Measurements from ENCODE around the gene CEP192. TPM values are rescaled to one million over a fixed set of nuclear protein-coding genes. Genes with fewer than 3 reads are reported as not detected.
A peak's percentile ranks its signal among the peaks of the same experiment; 100 is the strongest.

Gene CEP192
- 10 to 100 TPM; 41.3 to 47.9 (median 43.4) TPM for total RNA-seq
- 83.7 TPM for total RNA-seq (2013)

- Histone ChIP-seq H3K27me3 (ENCODE audit: control insufficient read depth, insufficient read depth, low read length) (no peaks in the 10 kb centered on the region), H3K9me3 (ENCODE audit: control insufficient read depth, insufficient read depth, low read length) (no peaks in the 10 kb centered on the region), H3K27ac (ENCODE audit: low read length) (peak within 1 kb of the TSS; percentile 82), H3K36me3 (ENCODE audit: control insufficient read depth, insufficient read depth, low read length) (peaks cover 2% of the 10 kb centered on the region), H3K4me1 (ENCODE audit: control insufficient read depth, insufficient read depth, low read length) (peaks cover 21% of the 10 kb centered on the region), H3K4me3 (ENCODE audit: low read length) (peak within 1 kb of the TSS; percentile 56)
- WGBS (ENCODE audit: insufficient coverage), result under 1% methylated on average over 73 of the region's 73 CpGs
- no peaks in the 10 kb centered on the region for H3K9me3 Mint-ChIP-seq
- H3K4me1 Mint-ChIP-seq, result peaks cover 37 to 39% of the 10 kb centered on the region in 2 donors
- peaks cover 0 to 3% of the 10 kb centered on the region in 2 donors for H3K27me3 Mint-ChIP-seq (ENCODE audit: low read depth in 2 of 2)
- DNase-seq, result peak; percentile 95 to 99
- intact Hi-C loops (cut with micrococcal nuclease), result loop anchor here (2.0 to 5.0 kb wide), 4 partner anchors 70 to 736 kb away; partner anchors contain the start of genes FAM210A, PTPN2 and RNMT
- ATAC-seq, result peak; percentile 92 to 96 (median 94)
- no peaks in the 10 kb centered on the region for H3K36me3 Mint-ChIP-seq
- peak; percentile 22 for TF ChIP-seq CTCF (IDR thresholded peaks at IDR 0.05)
- peak within 1 kb of the TSS; percentile 83 to 91 for H3K27ac Mint-ChIP-seq
- peak within 1 kb of the TSS; percentile 97 for H3K4me3 Mint-ChIP-seq
Observed at GRCh38 chr18:12990967-12991820, at the start of gene CEP192. CEP192 (plus strand) TSS chr18:12991362; CDS start chr18:12999425, 8,063 bp downstream.

- intact Hi-C loops (cut with micrococcal nuclease), result no loop called here
- TF ChIP-seq CTCF (IDR thresholded peaks at IDR 0.05), result no peak
- no peaks in the 10 kb centered on the region for H3K36me3 Mint-ChIP-seq
- Histone ChIP-seq H3K4me3 (ENCODE audit: low read length) (no peak overlapping the region), H3K27ac (ENCODE audit: low read length) (no peak overlapping the region), H3K36me3 (ENCODE audit: control insufficient read depth, insufficient read depth, low read length) (no peaks in the 10 kb centered on the region), H3K4me1 (ENCODE audit: control insufficient read depth, insufficient read depth, low read length) (peaks cover 9% of the 10 kb centered on the region), H3K27me3 (ENCODE audit: control insufficient read depth, insufficient read depth, low read length) (no peaks in the 10 kb centered on the region), H3K9me3 (ENCODE audit: control insufficient read depth, insufficient read depth, low read length) (no peaks in the 10 kb centered on the region)
- H3K4me3 Mint-ChIP-seq, result no peak overlapping the region
- H3K27me3 Mint-ChIP-seq (ENCODE audit: low read depth in 2 of 2), result no peaks in the 10 kb centered on the region
- no peak overlapping the region for H3K27ac Mint-ChIP-seq
- WGBS (ENCODE audit: insufficient coverage), result 87% methylated on average over 2 of the region's 4 CpGs
- peaks cover 11 to 16% of the 10 kb centered on the region in 2 donors for H3K4me1 Mint-ChIP-seq
- no peak for ATAC-seq
- DNase-seq, result no peak
- no peaks in the 10 kb centered on the region for H3K9me3 Mint-ChIP-seq
Observed at GRCh38 chr18:12943215-12943614, 47.9 kb upstream of the CEP192 start.

- DNase-seq (peak in 1 of 2 donors; percentile 13), ATAC-seq (no peak)
- H3K9me3 ChIP-seq (ENCODE audit: control insufficient read depth, insufficient read depth, low read length), result no peaks in the 10 kb centered on the region
- Mint-ChIP-seq H3K4me3 (no peak overlapping the region), H3K27me3 (ENCODE audit: low read depth in 2 of 2) (no peaks in the 10 kb centered on the region), H3K36me3 (no peaks in the 10 kb centered on the region), H3K9me3 (no peaks in the 10 kb centered on the region), H3K4me1 (peaks cover 11 to 16% of the 10 kb centered on the region in 2 donors), H3K27ac (no peak overlapping the region)
- TF ChIP-seq CTCF (IDR thresholded peaks at IDR 0.05), result no peak
- no peak overlapping the region for H3K27ac ChIP-seq (ENCODE audit: low read length)
- 72% methylated on average over 4 of the region's 4 CpGs for WGBS (ENCODE audit: insufficient coverage)
- no peaks in the 10 kb centered on the region for H3K36me3 ChIP-seq (ENCODE audit: control insufficient read depth, insufficient read depth, low read length)
- peaks cover 17% of the 10 kb centered on the region for H3K4me1 ChIP-seq (ENCODE audit: control insufficient read depth, insufficient read depth, low read length)
- no peak overlapping the region for H3K4me3 ChIP-seq (ENCODE audit: low read length)
- intact Hi-C loops (cut with micrococcal nuclease), result loop anchor here (5.0 kb wide), 2 partner anchors 62 to 783 kb away; partner anchors contain the start of genes FAM210A, PTPN2 and RNMT
- no peaks in the 10 kb centered on the region for H3K27me3 ChIP-seq (ENCODE audit: control insufficient read depth, insufficient read depth, low read length)
Observed at GRCh38 chr18:12944709-12945108, 46.5 kb upstream of the CEP192 start.
